H1 (cell line): ENCODE results near the gene ASMTL. TPM values are rescaled to one million over a fixed set of nuclear protein-coding genes. Genes with fewer than 3 reads are reported as not detected.

ENCODE experiments used
- CTCF ChIA-PET: fragments of 300-600 bp; sonication (Branson Sonifier 250); formaldehyde crosslinking; loops from one replicate; lab custom pipeline; 2021; ENCODE audit not compliant: partially characterized antibody; lab: Charles Lee
- POLR2A ChIA-PET: fragments of 300-600 bp; sonication (Branson Sonifier 250); formaldehyde crosslinking; loops from one replicate; lab custom pipeline; 2021; ENCODE audit warnings: inconsistent platforms; ENCODE audit not compliant: partially characterized antibody; lab: Charles Lee
- DNase-seq, 2 experiments: peaks; one replicate each; pipeline versions ENCODE4 v3.0.0 to v3.0.0-alpha.2; 2010 to 2022; ENCODE audit warnings: low spot score in 2 of 2, low read depth in 1 of 2, mixed read lengths in 1 of 2
- FAIRE-seq: peaks from 2 replicates; lab custom pipeline; 2011; peaks lifted over from hg19 to GRCh38; lab: Jason Lieb, UNC
- H2AFZ ChIP-seq: 2 replicates; pipeline ENCODE4 v1.8.1; 2012; ENCODE audit warnings: low read length, inconsistent platforms
- H2AK5ac ChIP-seq: 2 replicates; pipeline ENCODE4 v1.6.1; 2013; ENCODE audit warnings: low read depth, low read length
- H2BK120ac ChIP-seq: replicated peaks from 2 replicates; pipeline ENCODE3; 2013; ENCODE audit warnings: low read depth, low read length, inconsistent platforms
- H2BK12ac ChIP-seq: 2 replicates; pipeline ENCODE4 v1.6.1; 2013; ENCODE audit warnings: low read depth, low read length
- H2BK15ac ChIP-seq: 2 replicates; pipeline ENCODE4 v1.6.1; 2013; ENCODE audit warnings: low read length
- H2BK20ac ChIP-seq: 2 replicates; pipeline ENCODE4 v1.6.1; 2013; ENCODE audit warnings: low read length
- H2BK5ac ChIP-seq: 2 replicates; pipeline ENCODE4 v1.6.1; 2013; ENCODE audit warnings: low read depth, low read length
- H3K14ac ChIP-seq: 2 replicates; pipeline ENCODE4 v1.6.1; 2013; ENCODE audit warnings: inconsistent platforms; ENCODE audit not compliant: insufficient read length
- H3K18ac ChIP-seq: 2 replicates; pipeline ENCODE4 v1.6.1; 2013; ENCODE audit warnings: low read length; ENCODE audit errors: extremely low read depth
- H3K23ac ChIP-seq: 2 replicates; pipeline ENCODE4 v1.6.1; 2013; ENCODE audit warnings: inconsistent platforms; ENCODE audit not compliant: insufficient read length
- H3K23me2 ChIP-seq: 2 replicates; pipeline ENCODE4 v1.6.1; 2013; ENCODE audit warnings: low read depth, low read length
- H3K27ac ChIP-seq: 2 replicates; pipeline ENCODE4 v1.6.1; 2011; ENCODE audit warnings: low read depth, low read length, inconsistent platforms
- H3K27me3 ChIP-seq, 4 experiments: replicated peaks in 1 of 4; 1 replicate in 1 of 4; 2 replicates in 3 of 4; pipeline versions ENCODE4 v1.6.1 to v1.8.1; 2011 to 2013; ENCODE audit warnings: low read length in 3 of 4, mild to moderate bottlenecking in 3 of 4, inconsistent platforms in 2 of 4, mixed read lengths in 2 of 4, moderate library complexity in 1 of 4; ENCODE audit not compliant: control insufficient read depth in 3 of 4, insufficient read depth in 3 of 4; ENCODE audit errors: extremely low read depth in 1 of 4
- H3K36me3 ChIP-seq, 4 experiments: 2 replicates each; pipeline versions ENCODE4 v1.6.1 to v1.8.1; 2011 to 2013; ENCODE audit warnings: mild to moderate bottlenecking in 4 of 4, low read length in 3 of 4, moderate library complexity in 2 of 4, control low read depth in 1 of 4, inconsistent platforms in 1 of 4; ENCODE audit not compliant: insufficient read depth in 4 of 4, control insufficient read depth in 2 of 4
- H3K4ac ChIP-seq: replicated peaks from 2 replicates; pipeline ENCODE3; 2013; ENCODE audit warnings: low read length, low read depth, mixed read lengths, inconsistent platforms; ENCODE audit not compliant: insufficient read length
- H3K4me1 ChIP-seq, 4 experiments: replicated peaks in 1 of 4; 1 replicate in 1 of 4; 2 replicates in 3 of 4; pipeline versions ENCODE4 v1.6.1 to v1.8.1; 2011 to 2013; ENCODE audit warnings: low read length in 3 of 4, inconsistent platforms in 2 of 4, mixed read lengths in 1 of 4; ENCODE audit not compliant: insufficient read depth in 4 of 4, control insufficient read depth in 3 of 4
- H3K4me2 ChIP-seq, 2 experiments: 2 replicates each; pipeline versions ENCODE4 v1.6.1 to v1.8.1; 2011 to 2013; ENCODE audit warnings: low read depth in 2 of 2, low read length in 2 of 2, control low read depth in 1 of 2, inconsistent platforms in 1 of 2, mild to moderate bottlenecking in 1 of 2; ENCODE audit not compliant: insufficient read depth in 1 of 2
- H3K4me3 ChIP-seq, 4 experiments: fragments of 200-600, 300-600 bp in 1 of 4; sonication (generic), shearing (Covaris generic), sonication (Bioruptor Twin) in 1 of 4; 2 replicates each; pipeline versions ENCODE4 v1.5.1 to v1.8.1; 2011 to 2016; ENCODE audit warnings: low read length in 4 of 4, low read depth in 3 of 4, control low read depth in 2 of 4, inconsistent platforms in 2 of 4, mild to moderate bottlenecking in 2 of 4, mixed read lengths in 1 of 4, moderate library complexity in 1 of 4; ENCODE audit not compliant: insufficient read depth in 2 of 4; ENCODE audit errors: extremely low read depth in 1 of 4
- H3K56ac ChIP-seq: replicated peaks from 2 replicates; pipeline ENCODE3; 2013; ENCODE audit warnings: low read depth, mild to moderate bottlenecking, mixed read lengths, low read length, inconsistent platforms; ENCODE audit not compliant: insufficient read length
- H3K79me1 ChIP-seq: 2 replicates; pipeline ENCODE4 v1.6.1; 2013; ENCODE audit warnings: low read depth, low read length, control low read depth
- H3K79me2 ChIP-seq, 2 experiments: 2 replicates each; pipeline versions ENCODE4 v1.6.1 to v1.8.1; 2012 to 2013; ENCODE audit warnings: low read length in 2 of 2, mild to moderate bottlenecking in 2 of 2, inconsistent platforms in 1 of 2; ENCODE audit not compliant: insufficient read depth in 2 of 2, control insufficient read depth in 1 of 2
- H3K9ac ChIP-seq, 4 experiments: replicated peaks in 1 of 4; 1 replicate in 1 of 4; 2 replicates in 3 of 4; pipeline versions ENCODE4 v1.6.1 to v1.8.1; 2011 to 2013; ENCODE audit warnings: low read depth in 3 of 4, low read length in 3 of 4, control low read depth in 2 of 4, mild to moderate bottlenecking in 2 of 4, moderate library complexity in 2 of 4, inconsistent platforms in 1 of 4; ENCODE audit errors: extremely low read depth in 1 of 4
- H3K9me3 ChIP-seq, 2 experiments: 2 replicates each; pipeline versions ENCODE4 v1.6.1 to v1.8.1; 2012 to 2013; ENCODE audit warnings: mild to moderate bottlenecking in 2 of 2, moderate library complexity in 2 of 2, control low read depth in 1 of 2, inconsistent platforms in 1 of 2, low read depth in 1 of 2, low read length in 1 of 2, mixed read lengths in 1 of 2; ENCODE audit not compliant: insufficient read depth in 2 of 2
- H4K20me1 ChIP-seq, 2 experiments: replicated peaks in 1 of 2; 2 replicates each; pipeline versions ENCODE3 to v1.8.1; 2011 to 2013; ENCODE audit warnings: inconsistent platforms in 2 of 2, low read length in 2 of 2, mild to moderate bottlenecking in 1 of 2; ENCODE audit not compliant: insufficient read depth in 2 of 2, control insufficient read depth in 1 of 2
- H4K5ac ChIP-seq: 2 replicates; pipeline ENCODE4 v1.6.1; 2013; ENCODE audit warnings: low read length, low read depth, mixed read lengths, inconsistent platforms; ENCODE audit not compliant: insufficient read length
- H4K8ac ChIP-seq: 2 replicates; pipeline ENCODE4 v1.8.0; 2013; ENCODE audit warnings: mild to moderate bottlenecking, moderate library complexity, low read length, inconsistent platforms; ENCODE audit not compliant: insufficient read depth; ENCODE audit errors: extremely low read depth
- H4K91ac ChIP-seq: replicated peaks from 2 replicates; pipeline ENCODE3; 2013; ENCODE audit warnings: low read length, mixed read lengths, inconsistent platforms; ENCODE audit not compliant: insufficient read length
- POLR2A ChIP-seq, 2 experiments: IDR thresholded peaks; 1 replicate in 1 of 2; 2 replicates in 1 of 2; pipeline ENCODE4 v1.6.1; 2011; ENCODE audit warnings: low read depth in 2 of 2, low read length in 2 of 2, mild to moderate bottlenecking in 2 of 2; ENCODE audit errors: control extremely low read depth in 1 of 2
- POLR2AphosphoS5 ChIP-seq: IDR thresholded peaks from 2 replicates; pipeline ENCODE4 v1.6.1; 2011; ENCODE audit warnings: low read depth, low read length
- RXRA ChIP-seq: IDR thresholded peaks from 2 replicates; pipeline ENCODE4 v1.6.1; 2011; ENCODE audit warnings: low read depth, mild to moderate bottlenecking, low read length, moderate library complexity; ENCODE audit not compliant: insufficient read depth
- USF2 ChIP-seq: IDR thresholded peaks from 2 replicates; pipeline ENCODE4 v1.6.1; 2011; ENCODE audit warnings: low read length, improper control_type of control experiment
- WGBS, 2 experiments: shearing (Covaris generic) in 1 of 2; methylation state at CpG; one replicate each; pipeline versions ENCODE4 v1.1.6 to v1.1.7; 2013 to 2015; ENCODE audit warnings: low lambda C conversion rate in 2 of 2, mixed read lengths in 2 of 2, inconsistent platforms in 1 of 2, low coverage in 1 of 2, missing lambda C conversion rate in 1 of 2; ENCODE audit not compliant: insufficient replicate concordance in 2 of 2, insufficient coverage in 1 of 2, insufficient read length in 1 of 2; ENCODE audit errors: extremely low coverage in 1 of 2, missing lambda C conversion rate in 1 of 2; 5-methylcytosine and 5-hydroxymethylcytosine counted together
- polyA plus RNA-seq, 7 experiments: library from polyadenylated mRNA; depleted of rRNA in 3 of 7; stranded (reverse) in 5 of 7; unstranded in 2 of 7; fragments of >200 nt in 5 of 7; fragments of 200-250 nt in 2 of 7; gene quantifications; 1 replicate in 5 of 7; 2 replicates in 1 of 7; 4 replicates in 1 of 7; pipeline versions ENCODE4 v1.2.1 to v1.2.3, GENCODE V29; 2011 to 2013; ENCODE audit warnings: missing spikeins in 2 of 7, mixed read lengths in 2 of 7
- total RNA-seq: library from RNA; stranded (reverse); fragmentation: NEBNext Ultra II Directional; extraction: Animal tissue kit (Norgen Biotek cat#: 25700); gene quantifications from 2 replicates; pipeline ENCODE4 v1.2.1, GENCODE V29; 2021

Gene ASMTL
- total and polyA plus RNA-seq, 2 of the 8 experiments (the other 6 are each of a cell fraction or from before 2014, with no cell fraction given), result 75.6 to 81.4 TPM

DNA sequence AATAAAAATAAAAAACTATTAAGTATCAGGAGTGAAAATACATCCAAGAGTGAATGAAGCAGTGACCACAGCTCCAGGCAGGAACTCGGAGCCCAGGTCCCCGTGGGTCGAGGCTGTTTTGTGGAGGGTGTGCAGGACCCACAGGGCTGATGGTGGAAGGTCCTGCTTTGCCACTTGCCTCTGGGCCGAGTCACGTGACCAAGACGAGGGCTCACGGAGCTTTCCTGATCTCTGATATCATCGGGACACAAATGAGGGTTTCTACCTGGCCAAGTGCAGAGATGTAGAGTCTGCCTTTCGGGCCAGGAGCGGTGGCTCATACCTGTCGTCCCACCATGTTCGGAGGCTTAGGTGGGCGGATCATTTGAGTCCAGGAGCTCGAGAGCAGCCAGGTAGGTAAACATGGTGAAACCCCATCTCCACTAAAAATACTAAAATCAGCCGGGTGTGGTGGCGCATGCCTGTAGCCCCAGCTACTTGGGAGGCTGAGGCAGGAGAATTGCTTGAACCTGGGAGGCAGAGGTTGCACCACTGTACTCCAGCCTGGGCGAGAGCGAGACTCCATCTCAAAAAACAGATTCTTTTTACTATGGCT lies 68.0 kb downstream of the ASMTL start:
- DNase-seq, result peak in 1 of 2 experiments; percentile 46
- Histone ChIP-seq H3K23me2 (no peaks in the 10 kb centered on the region), H2BK5ac (no peak overlapping the region), H3K36me3 (peaks cover 51 to 64% (median 54%) of the 10 kb centered on the region in 4 experiments), H3K27me3 (no peaks in the 10 kb centered on the region), H4K5ac (no peak overlapping the region), H3K4me1 (peaks cover 0 to 3% (median 2%) of the 10 kb centered on the region in 4 experiments; a peak in 6 of 7 replicates), H3K23ac (no peak overlapping the region), H3K18ac (no peak overlapping the region), H3K4ac (no peak overlapping the region), H3K79me1 (no peaks in the 10 kb centered on the region), H3K56ac (no peak overlapping the region), H3K4me2 (no peak overlapping the region), H2BK12ac (no peak overlapping the region), H2BK20ac (no peak overlapping the region), H2BK15ac (no peak overlapping the region), H2AFZ (no peak overlapping the region), H3K14ac (no peak overlapping the region), H2AK5ac (no peak overlapping the region), H3K79me2 (peaks cover 10 to 29% of the 10 kb centered on the region in 2 experiments), H3K4me3 (no peak overlapping the region), H3K9me3 (no peaks in the 10 kb centered on the region), H4K8ac (no peak overlapping the region; the same call in 1 of the 2 replicates), H4K91ac (no peak overlapping the region), H2BK120ac (no peak overlapping the region), H3K27ac (no peak overlapping the region), H3K9ac (no peak overlapping the region), H4K20me1 (peaks cover 31 to 36% of the 10 kb centered on the region in 2 experiments)
- 95% methylated on average over 18 of the region's 18 CpGs; no CpG with 5 or more reads in 1 of the 2 experiments for WGBS, 2 experiments
- ChIA-PET CTCF (no interaction called here), POLR2A (no interaction called here)
- FAIRE-seq, result no peak
- TF ChIP-seq USF2 (peak; percentile 17; the same call in 1 of the 2 replicates), POLR2AphosphoS5 (peak; percentile 89), RXRA (no peak), POLR2A (IDR thresholded peaks at IDR 0.05; ENCODE audit: control extremely low read depth in 1 of 2, low read depth in 2 of 2, low read length in 2 of 2) (peak in 1 of 2 experiments; percentile 66; a peak in 2 of 3 replicates)
